Subcutaneous adipose tissue (tissue), 4 donors: ENCODE measurements around the gene PA2G4. TPM values are rescaled to one million over a fixed set of nuclear protein-coding genes. Genes with fewer than 3 reads are reported as not detected.

Experiments
- total RNA-seq, 4 donors: library from RNA; depleted of rRNA; stranded (reverse); fragments of >200 nt; gene quantifications; one replicate each; pipeline ENCODE4 v1.1.0, GENCODE V29; 2016
- TF ChIP-seq, protein P1 (sequence below): fragments of 450-650 bp; IDR thresholded peaks from one replicate; pipeline ENCODE4 v1.5.1; 2016; ENCODE audit warnings: low read depth, mild to moderate bottlenecking, control low read depth, antibody characterized with exemption, moderate library complexity

PA2G4 gene
- total RNA-seq, 4 donors from 2014 or later: 60.9 to 99.1 (median 87.1) TPM

DNA sequence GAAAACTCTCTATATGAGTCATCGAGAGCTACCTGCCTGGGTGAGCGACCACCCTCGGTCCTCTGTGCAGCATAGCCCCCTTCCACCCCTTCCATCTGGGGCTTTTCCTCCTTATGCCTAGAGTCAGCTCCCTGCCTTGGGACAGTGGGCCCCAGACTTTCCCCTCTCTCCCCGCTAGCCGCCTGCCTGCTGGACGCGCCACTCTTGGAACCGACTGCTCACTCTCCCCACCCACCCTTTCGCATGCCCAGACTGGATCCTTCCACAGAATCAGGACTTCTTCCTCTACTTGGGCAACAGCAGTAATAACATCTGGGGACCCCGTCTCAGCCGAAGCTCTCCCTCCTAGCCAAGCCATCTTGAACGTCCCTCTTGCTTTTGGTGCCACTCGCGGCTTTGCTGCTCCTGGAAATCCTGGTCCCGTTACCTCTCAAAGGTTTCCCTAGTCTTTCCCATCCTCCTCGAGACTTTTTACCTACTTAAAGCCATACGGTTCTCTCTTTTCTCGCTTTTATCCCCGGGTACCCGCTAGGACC lies 24.4 kb downstream of the PA2G4 start:
- TF ChIP-seq, protein P1, sequence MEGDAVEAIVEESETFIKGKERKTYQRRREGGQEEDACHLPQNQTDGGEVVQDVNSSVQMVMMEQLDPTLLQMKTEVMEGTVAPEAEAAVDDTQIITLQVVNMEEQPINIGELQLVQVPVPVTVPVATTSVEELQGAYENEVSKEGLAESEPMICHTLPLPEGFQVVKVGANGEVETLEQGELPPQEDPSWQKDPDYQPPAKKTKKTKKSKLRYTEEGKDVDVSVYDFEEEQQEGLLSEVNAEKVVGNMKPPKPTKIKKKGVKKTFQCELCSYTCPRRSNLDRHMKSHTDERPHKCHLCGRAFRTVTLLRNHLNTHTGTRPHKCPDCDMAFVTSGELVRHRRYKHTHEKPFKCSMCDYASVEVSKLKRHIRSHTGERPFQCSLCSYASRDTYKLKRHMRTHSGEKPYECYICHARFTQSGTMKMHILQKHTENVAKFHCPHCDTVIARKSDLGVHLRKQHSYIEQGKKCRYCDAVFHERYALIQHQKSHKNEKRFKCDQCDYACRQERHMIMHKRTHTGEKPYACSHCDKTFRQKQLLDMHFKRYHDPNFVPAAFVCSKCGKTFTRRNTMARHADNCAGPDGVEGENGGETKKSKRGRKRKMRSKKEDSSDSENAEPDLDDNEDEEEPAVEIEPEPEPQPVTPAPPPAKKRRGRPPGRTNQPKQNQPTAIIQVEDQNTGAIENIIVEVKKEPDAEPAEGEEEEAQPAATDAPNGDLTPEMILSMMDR: no peak

DNA sequence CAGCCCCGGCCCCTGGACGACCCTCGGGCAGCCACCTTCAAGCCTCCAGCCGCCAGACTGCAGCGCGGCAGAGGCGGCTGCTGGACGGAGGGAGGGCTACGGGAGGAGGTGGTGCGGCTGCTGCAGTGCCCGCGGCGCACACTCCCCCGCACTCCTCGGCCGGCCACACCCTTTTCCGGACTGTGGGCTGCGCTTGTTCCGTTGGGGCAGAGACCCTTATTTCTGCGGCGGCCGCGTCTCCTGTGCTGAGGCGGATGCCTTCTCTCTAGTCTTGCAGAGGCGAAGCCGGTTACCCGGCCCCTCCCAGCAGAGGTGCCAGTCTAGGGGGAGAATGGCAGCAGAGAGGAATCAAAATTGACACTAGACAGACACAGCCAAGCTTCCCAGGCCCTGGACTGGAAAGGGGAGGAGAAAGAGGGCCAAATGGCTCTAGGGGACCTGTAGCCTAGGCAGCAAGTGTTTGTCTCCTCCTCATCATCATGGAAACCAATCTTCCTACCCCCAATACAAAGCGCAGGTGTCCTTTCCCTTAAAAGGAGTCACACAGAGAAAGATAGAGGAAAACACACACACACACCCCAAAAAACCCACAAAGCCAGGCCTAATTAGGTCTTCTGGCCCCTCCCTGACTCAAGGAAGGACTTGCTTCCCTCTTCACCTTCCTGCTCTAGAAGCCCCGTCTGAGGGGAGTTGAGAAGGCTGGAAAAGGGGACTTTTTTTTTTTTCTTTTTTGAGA lies 25.0 kb downstream of the PA2G4 start:
- TF ChIP-seq, protein P1: no peak

DNA sequence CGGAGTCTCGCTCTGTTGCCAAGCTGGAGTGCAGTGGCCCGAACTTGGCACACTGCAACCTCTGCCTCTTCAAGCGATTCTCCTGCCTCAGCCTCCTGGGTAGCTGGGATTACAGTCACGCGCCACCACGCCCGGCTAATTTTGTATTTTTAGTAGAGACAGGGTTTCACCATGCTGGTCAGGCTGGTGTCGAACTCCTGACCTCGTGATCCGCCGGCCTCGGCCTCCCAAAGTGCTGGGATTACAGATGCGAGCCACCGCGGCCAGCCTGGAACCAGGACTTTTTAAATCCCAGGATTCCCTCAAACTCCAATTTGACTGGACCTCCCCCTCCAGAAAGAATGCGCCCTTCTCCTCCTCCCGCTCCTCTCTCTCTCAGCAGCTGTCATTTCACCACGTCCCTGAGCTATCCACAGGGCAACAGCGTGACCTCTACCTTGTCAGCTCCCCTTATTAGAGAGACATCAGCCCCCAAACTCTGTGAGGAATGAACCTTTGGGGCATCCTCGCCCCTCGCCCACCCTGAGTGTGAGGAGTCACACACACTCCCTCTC lies 25.7 kb downstream of the PA2G4 start:
- TF ChIP-seq, protein P1: no peak

DNA sequence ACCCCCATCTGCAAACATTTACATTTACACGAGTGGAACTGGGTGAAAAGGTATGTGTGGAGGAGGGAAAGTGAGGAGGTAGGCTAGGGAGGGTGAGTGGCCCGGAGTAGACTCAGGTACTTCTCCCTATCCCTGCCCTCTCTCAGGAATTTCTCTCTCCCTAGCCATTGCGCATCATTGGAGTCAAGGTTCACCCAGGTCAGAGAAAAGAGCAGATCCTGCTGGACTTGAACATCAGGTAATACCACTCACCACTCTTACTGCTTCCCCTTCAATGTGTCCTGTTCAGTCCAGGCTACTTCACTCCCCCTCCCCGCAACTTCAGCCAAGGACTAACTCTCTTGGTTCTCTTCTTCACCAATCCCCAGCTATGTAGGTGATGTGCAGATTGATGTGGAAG lies 26.5 kb downstream of the PA2G4 start:
- TF ChIP-seq, protein P1: no peak

DNA sequence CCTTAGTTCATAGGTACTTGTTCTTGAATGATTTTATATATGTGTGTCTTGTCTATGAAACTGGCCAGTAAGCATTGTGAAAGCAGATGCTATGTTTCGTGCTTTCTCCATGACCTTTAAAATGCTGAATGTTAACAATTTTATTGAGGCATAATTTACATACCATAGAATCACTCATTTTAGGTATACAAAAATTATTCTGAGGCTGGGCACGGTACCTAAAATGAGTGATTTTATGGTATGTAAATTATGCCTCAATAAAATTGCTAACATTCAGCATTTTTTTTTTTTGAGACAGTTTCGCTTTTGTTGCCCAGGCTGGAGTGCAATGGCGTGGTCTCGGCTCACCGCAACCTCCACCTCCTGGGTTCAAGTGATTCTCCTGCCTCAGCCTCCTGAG lies 30.5 kb downstream of the PA2G4 start:
- TF ChIP-seq, protein P1: no peak

DNA sequence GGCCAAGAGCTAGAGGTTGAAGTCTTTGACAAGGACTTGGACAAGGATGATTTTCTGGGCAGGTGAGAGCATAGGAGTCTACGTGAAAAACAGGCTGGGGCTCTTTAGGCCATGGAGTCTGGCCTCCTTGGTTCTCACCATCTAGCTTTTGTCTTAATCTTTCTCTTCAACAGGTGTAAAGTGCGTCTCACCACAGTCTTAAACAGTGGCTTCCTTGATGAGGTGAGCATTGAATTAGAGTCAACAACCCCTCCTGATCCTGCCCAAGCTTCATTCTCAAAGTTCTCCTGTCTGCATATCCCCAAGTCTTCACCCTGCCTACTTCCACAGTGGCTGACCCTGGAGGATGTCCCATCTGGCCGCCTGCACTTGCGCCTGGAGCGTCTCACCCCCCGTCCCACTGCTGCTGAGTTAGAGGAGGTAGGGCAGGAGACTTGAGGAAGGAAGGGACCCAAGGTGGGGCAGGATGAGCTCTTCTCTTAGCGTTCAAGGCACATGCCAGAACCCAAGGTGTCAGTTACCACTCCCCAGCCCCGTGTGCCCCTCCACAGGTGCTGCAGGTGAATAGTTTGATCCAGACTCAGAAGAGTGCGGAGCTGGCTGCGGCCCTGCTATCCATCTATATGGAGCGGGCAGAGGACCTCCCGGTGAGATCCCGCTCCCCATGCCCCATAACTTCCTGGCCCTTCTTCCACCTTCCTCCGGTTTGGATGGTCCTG lies 33.7 kb downstream of the PA2G4 start:
- TF ChIP-seq, protein P1: no peak
